SH-SY5Y (cell line): ENCODE measurements around the gene PIK3C2G.

Experiments
- GATA2 ChIP-seq: IDR thresholded peaks from 2 replicates; pipeline ENCODE4 v1.6.1; 2011; ENCODE audit warnings: mild to moderate bottlenecking, low read depth, low read length
- GATA3 ChIP-seq: IDR thresholded peaks from 2 replicates; pipeline ENCODE4 v1.6.1; 2011; ENCODE audit warnings: low read depth, mild to moderate bottlenecking, low read length, moderate library complexity

Gene PIK3C2G, protein sequence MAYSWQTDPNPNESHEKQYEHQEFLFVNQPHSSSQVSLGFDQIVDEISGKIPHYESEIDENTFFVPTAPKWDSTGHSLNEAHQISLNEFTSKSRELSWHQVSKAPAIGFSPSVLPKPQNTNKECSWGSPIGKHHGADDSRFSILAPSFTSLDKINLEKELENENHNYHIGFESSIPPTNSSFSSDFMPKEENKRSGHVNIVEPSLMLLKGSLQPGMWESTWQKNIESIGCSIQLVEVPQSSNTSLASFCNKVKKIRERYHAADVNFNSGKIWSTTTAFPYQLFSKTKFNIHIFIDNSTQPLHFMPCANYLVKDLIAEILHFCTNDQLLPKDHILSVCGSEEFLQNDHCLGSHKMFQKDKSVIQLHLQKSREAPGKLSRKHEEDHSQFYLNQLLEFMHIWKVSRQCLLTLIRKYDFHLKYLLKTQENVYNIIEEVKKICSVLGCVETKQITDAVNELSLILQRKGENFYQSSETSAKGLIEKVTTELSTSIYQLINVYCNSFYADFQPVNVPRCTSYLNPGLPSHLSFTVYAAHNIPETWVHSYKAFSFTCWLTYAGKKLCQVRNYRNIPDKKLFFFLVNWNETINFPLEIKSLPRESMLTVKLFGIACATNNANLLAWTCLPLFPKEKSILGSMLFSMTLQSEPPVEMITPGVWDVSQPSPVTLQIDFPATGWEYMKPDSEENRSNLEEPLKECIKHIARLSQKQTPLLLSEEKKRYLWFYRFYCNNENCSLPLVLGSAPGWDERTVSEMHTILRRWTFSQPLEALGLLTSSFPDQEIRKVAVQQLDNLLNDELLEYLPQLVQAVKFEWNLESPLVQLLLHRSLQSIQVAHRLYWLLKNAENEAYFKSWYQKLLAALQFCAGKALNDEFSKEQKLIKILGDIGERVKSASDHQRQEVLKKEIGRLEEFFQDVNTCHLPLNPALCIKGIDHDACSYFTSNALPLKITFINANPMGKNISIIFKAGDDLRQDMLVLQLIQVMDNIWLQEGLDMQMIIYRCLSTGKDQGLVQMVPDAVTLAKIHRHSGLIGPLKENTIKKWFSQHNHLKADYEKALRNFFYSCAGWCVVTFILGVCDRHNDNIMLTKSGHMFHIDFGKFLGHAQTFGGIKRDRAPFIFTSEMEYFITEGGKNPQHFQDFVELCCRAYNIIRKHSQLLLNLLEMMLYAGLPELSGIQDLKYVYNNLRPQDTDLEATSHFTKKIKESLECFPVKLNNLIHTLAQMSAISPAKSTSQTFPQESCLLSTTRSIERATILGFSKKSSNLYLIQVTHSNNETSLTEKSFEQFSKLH (N-terminal part only)

DNA sequence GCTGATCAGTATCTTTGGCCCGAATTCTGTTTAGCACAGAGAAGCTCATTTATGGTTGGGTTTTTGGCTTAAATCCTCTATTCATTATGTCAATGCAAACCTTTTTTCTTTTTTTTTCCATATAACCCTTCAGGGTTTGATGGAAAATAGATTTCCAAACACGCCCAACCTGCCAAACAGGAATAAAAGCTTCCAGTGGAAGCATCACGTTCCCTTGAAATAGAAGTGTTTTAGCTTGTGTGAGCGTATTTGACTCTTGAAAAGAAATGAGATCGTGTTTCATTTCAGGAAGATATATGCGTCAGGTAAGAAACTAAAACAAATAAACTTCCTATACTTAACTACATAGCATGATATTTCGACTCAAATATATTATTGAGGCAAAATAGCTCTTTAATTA lies at the start of gene PIK3C2G:
Gene PIK3C2G, plus strand, starts transcription at position 246 of the 400 bp plus-strand sequence. CDS start 20,564 bp downstream, outside the sequence.
- TF ChIP-seq GATA3 (no peak), GATA2 (no peak)

- TF ChIP-seq GATA3 (no peak), GATA2 (no peak)
These were observed 43.4 kb upstream of the PIK3C2G start for GRCh38 chr12:18217966-18218365.

DNA sequence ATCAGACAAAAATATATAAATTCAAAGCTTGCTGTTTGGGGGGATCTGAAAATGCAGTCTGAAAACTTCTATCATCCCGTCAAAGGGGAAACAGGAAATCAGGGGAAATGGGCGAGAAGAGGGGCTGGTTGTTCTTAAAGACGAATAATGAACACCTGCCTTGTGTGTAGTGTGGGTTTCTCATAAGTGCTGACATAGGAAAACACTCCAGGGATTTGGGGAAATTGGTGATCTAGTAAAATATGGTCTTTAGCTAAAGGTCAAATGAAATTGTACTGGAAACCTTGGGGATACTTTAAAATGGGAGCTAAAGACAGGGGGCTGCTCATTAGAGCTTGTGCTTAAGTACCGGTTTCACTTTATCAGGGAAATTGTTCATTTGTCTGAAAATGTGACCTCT lies 39.6 kb upstream of the PIK3C2G start:
- TF ChIP-seq GATA2 (no peak), GATA3 (no peak)

DNA sequence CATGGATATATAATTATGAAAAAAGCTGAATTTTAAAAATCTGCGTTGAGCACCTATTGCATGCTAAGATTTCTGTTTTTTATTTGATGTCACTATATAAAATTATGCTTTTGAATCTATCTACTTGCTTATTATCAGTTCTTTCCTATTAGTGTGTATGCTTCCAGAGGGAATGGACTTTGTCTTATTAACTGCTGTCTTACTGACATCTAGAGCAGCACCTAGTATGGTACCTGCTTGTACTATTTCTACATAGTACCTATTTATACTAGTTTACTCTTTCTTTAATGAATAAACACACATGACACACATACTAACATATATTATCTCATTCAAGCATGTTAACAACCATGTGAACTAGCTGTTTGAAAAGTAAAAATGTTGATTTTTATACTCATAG lies 38.6 kb upstream of the PIK3C2G start:
- TF ChIP-seq GATA2 (no peak), GATA3 (no peak)

- TF ChIP-seq GATA3 (no peak), GATA2 (no peak)
These were observed 36.6 kb upstream of the PIK3C2G start for GRCh38 chr12:18224745-18225144.

GRCh38 chr12:18239526-18239925 lies 21.8 kb upstream of the PIK3C2G start:
- TF ChIP-seq GATA3 (no peak), GATA2 (no peak)

GRCh38 chr12:18242380-18243089 lies 18.8 kb upstream of the PIK3C2G start:
- TF ChIP-seq GATA3 (no peak), GATA2 (no peak)

- TF ChIP-seq GATA2 = no peak
- TF ChIP-seq GATA3 = no peak
These were observed 18.1 kb upstream of the PIK3C2G start for GRCh38 chr12:18243238-18243637.

- TF ChIP-seq GATA3 (no peak), GATA2 (no peak)
These were observed 15.3 kb upstream of the PIK3C2G start for GRCh38 chr12:18246066-18246465.

GRCh38 chr12:18250313-18250916 lies 10.9 kb upstream of the PIK3C2G start:
- no peak for TF ChIP-seq GATA2
- TF ChIP-seq GATA3 = no peak

DNA sequence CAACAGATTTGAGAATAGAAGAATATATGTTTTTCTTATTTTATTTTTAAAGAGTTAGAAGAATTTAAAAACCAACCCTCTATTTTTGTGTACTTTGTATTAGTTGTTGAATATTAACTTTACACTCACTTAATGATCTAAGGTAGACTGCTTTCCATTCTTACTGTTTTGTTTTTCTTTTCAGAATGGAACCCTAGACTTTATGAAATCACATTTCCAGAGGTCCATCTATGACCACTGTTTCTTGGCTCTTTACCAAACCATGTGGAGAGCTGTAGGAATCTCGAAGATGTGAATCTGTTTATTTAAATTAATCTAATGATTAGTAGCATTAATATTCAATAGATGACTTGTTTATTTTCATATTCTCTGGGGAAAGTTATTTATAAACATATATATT lies 7.2 kb upstream of the PIK3C2G start:
- no peak for TF ChIP-seq GATA3
- TF ChIP-seq GATA2 = no peak

DNA sequence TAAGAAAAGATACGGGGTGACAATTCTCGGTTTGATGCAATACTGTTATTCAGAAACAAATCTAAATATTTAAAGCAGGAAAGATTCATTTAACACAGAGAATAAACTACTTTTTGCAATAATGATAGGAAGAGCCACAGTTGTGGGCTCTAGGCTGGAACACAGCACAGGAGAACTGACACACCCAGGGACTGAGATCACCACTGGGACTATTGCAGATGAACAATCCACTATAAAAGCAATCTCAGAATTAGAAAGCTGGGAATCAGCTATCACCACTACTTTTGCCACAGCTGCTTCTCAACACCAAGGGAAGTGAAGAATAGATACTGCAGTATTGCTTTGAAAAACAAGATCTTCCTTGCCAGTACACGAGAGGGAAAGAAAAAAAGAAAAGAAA lies 4.1 kb upstream of the PIK3C2G start:
- TF ChIP-seq GATA3 (no peak), GATA2 (no peak)

DNA sequence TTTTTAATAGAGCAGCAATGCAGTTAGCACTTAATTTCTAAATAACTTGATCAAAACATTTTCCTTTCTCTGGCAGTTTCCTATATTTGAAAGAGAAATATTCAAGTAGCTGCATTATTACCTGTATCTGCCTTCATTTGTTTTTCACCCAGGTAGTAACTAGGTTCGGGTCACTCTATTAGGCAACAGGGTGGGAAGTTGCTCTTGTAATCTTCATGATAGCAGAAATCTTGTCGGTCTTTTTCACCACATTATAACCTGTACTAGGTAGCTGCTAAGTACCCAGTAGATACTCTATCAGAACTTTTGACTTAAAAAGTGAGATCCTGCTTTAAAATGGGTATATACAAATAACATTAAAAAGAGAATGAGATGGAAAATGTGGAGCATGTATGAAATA lies 2.4 kb upstream of the PIK3C2G start:
- no peak for TF ChIP-seq GATA3
- no peak for TF ChIP-seq GATA2
